HG02840 (cell line): ENCODE results near the gene PITX2.
A peak's percentile ranks its signal among the peaks of the same experiment; 100 is the strongest.

Experiments
- ATAC-seq: cut with Tn5 transposase; IDR thresholded peaks from one replicate; pipeline ENCODE4 v1.9.1; 2021; ENCODE audit warnings: mild to moderate bottlenecking, moderate library complexity, moderate number of reproducible peaks; ENCODE audit not compliant: unreplicated experiment, low FRiP score

The PITX2 gene

GRCh38 chr4:110622841-110623717 is at the start of gene PITX2:
Gene PITX2, minus strand, starts transcription at chr4:110623077. Its CDS starts 617 bp downstream, at chr4:110622460.
- ATAC-seq = peak; percentile 63

DNA sequence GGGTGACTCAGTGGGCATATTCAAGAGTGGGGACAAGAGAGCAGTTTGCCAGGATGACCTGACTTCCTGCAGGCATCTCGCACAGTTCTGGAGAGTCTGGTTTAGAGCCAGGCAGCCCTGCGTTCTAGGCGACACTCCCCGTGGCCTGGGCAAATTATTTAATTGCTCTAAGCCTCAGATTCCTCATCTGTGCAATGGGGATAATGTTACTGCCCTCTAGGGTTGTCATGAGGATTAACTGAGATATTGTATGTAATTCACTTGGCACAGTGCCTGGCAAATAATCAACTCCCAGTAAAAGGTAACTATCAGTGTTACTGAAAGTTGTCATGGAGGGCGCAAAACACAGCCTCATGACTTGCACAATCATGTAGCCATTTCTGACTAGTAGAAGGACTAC is 48.8 kb upstream of the PITX2 start:
- no peak for ATAC-seq

DNA sequence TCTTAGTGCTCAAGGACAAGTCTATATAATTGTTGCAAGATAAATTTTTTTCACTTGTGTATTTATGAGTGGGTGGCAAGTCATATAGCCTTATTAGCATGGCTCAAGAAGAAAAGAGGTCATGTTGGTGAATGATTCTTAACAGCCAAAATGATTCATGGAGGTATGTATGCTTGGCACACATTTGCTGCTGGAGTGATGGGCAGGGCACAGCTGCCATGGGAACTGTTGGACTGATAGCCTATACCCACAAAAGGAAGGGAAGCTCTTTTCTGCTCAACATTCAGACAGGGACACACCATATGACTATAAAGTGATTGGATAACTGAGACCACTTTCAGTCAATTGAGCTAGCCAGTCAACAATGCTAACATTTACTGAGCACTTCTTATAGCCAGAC is 46.8 kb upstream of the PITX2 start:
- ATAC-seq = no peak

- ATAC-seq = no peak
Observed at GRCh38 chr4:110668463-110669235, 45.8 kb upstream of the PITX2 start.

- no peak for ATAC-seq
Observed at GRCh38 chr4:110667670-110668069, 44.8 kb upstream of the PITX2 start.

DNA sequence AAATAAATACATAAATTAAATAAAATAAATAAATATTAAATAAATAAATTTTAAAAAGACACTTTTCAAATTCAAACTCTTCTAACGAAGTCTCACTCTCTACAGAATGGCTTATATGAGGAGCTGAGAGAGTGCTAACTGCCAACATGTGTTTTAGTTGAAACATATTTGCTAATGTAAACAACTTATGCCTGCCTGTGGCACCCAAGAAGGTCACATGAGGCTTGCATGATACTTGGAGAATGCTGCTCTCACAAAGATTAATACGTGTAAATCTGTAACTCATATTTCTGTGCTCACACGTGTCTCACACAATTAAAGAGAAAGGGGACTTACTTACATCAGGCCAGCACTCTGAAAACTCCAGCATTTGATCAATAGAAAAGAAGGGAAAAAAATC is 43.2 kb upstream of the PITX2 start:
- ATAC-seq = no peak

DNA sequence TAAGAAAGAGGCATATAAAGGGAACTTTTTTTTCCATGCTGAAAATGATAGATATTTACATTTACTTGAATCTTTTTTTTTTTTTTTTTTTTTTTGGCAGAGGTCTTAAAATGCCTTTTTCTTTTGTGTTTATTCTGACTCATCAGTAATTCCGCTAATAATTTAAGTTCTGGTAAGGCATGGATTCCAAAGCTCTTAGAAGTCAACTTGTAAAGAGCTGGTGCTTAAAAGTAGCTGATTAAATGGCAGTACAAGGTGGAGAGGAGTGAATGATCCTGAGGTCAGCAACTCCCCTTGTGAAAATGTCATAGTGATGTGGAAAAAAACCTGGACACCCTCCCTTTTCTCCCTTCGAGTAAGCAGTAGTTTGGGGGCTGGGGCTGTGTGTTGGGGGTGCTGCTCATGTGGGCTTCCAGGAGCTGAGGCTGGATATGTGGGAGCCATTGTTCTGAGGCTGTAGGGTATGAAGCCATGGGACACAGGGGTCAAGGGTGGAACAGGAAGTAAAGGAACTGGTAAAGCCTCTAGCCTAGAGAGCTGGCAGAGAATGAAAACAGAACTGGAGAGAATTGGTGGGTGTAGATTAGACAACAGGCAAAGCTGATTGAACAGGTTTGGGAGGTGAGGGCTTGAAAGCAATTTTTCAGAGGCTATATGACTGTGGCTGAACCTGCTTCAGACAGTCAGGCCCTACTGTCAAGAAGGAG is 41.0 kb upstream of the PITX2 start:
- no peak for ATAC-seq

DNA sequence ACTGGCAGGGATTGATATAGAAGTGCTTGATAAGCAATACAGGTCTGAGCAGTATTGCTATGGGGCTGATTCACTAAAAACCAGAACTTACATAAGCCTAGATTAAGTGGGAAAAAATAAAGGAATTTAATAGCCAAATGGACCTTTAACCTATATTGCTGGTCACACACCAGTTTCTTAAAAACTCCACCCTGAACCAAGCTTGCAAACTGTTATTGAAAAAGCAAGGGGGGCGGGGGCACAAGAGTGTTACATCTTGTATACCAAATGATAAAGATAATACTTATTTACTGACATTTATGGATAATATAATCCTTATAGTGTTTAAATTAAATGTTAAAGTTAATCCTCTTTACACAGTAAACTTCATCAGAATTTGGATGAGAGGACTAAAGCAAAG is 40.3 kb upstream of the PITX2 start:
- no peak for ATAC-seq

GRCh38 chr4:110660755-110661154 is 37.9 kb upstream of the PITX2 start:
- no peak for ATAC-seq

DNA sequence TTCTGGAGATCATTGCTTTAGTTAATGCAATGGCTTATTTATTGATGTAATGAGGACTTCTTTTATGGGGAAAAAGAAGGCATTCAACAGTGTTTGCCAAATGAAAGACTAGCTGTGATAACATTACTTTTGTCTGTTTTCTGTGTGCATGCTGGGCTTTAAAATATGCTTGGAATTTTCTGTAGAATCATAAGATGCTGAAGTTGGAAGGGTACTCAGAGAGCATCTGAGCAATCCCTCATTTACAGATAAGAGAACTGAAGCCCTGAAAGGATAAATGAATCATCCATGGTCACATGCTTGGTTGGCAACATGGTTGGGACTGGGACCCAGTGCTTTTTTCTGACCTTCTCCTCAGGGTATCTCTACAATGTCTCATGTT is 31.4 kb upstream of the PITX2 start:
- no peak for ATAC-seq

DNA sequence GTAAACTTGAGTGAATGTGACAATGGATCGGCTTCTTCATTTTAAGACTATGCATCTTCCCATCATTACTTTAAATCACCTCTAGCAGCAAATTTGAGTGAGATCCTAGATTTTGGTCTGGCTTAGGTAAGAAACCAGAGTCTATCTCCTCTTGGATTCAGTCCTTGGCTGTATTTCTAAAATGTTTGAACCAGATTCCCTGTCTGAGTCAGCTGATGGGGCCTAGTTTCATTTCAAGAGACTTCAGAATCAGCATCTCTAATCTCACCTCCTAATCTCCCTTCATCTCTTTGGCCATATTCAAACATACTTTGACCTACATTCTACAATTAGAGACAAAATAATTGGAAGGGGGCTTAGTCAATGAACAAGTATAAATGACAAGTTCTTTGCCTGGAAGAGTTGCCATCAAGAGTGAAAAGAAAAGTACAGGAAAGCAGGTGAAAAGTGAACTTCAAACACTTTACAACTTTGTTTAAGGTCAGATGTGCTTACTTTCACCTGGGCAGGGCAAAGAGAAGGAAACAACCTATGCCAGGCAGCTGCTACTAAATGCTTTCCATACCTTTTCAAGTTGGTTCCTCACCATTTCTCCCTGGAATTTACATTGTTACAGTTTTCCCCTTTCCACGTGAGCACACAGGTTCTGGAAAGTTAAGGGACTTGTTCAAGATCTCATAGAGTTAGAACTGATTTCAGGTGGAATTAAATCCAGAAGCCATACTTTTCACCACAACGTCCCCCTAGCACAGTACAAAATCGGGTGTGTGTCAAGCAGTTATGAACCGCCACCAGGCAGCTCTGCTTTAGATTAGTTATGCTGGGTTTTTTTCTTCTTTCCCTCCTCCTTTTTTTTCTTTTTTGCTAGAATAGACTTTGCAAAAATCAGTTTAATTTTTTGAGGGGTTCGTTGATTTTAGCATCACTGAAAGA is 30.7 kb upstream of the PITX2 start:
- ATAC-seq = no peak

DNA sequence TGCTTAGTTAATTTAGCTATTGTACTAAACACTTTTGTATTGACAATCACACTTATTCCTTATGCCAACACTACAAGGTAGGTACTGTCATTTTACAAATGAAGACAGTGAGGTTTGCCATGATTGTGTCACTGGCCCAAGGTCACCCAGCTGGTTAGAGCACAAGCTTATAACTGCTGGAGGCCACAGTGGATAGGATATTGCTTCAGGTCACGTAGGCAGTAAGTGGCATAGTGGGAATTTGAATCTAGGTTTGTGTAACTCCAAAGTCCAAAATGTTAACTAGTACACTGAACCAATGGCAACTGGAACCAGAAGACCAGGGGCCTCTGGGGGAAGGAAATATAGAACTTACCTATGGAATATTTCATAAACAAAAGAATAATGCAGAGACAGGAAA is 21.1 kb upstream of the PITX2 start:
- no peak for ATAC-seq

GRCh38 chr4:110643096-110643495 is 20.2 kb upstream of the PITX2 start:
- ATAC-seq = no peak

DNA sequence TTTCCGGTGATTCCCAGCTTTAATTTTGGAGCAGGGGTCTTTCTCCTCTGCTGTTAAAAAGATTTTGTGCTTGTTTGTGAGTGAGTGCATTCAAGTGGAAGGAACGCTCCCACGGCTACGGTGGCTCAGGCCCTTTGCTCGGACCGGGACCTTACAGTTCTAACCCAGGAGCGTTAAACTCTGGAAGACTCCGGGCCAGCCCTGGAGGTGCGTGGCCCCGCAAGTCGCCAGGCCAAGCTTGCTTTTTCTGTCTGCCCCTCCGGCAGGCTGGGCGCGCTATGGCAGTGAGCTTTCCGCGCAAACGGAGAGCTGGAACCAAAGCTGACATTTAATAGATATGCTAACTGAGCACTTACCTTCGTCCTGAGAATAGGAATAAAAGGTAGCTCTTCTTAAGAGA is 18.3 kb upstream of the PITX2 start:
- no peak for ATAC-seq

- no peak for ATAC-seq
Observed at GRCh38 chr4:110640576-110640975, 17.7 kb upstream of the PITX2 start.

- no peak for ATAC-seq
Observed at GRCh38 chr4:110639207-110640090, 16.6 kb upstream of the PITX2 start.

- no peak for ATAC-seq
Observed at GRCh38 chr4:110638089-110638746, 15.3 kb upstream of the PITX2 start.

- no peak for ATAC-seq
Observed at GRCh38 chr4:110637408-110638088, 14.7 kb upstream of the PITX2 start.
